H1 (cell line): Measurements from ENCODE around the gene ZNF764. TPM values are rescaled to one million over a fixed set of nuclear protein-coding genes. Genes with fewer than 3 reads are reported as not detected.

Experiments used
- ASH2L ChIP-seq: fragments of 200-600, 300-600 bp; sonication (generic); IDR thresholded peaks from one replicate; pipeline ENCODE4 v1.7.1; 2017; ENCODE audit warnings: low read length
- BACH1 ChIP-seq: IDR thresholded peaks from 2 replicates; pipeline ENCODE4 v1.6.1; 2012; ENCODE audit warnings: low read length, improper control_type of control experiment
- BRCA1 ChIP-seq: IDR thresholded peaks from 2 replicates; pipeline ENCODE4 v1.6.1; 2012; ENCODE audit warnings: low read depth, low read length, improper control_type of control experiment
- CHD1 ChIP-seq: IDR thresholded peaks from 2 replicates; pipeline ENCODE4 v1.6.1; 2012; ENCODE audit warnings: low read depth, low read length, improper control_type of control experiment
- CHD2 ChIP-seq: IDR thresholded peaks from 2 replicates; pipeline ENCODE4 v1.6.1; 2012; ENCODE audit warnings: low read length, improper control_type of control experiment
- EP300 ChIP-seq, 2 experiments: IDR thresholded peaks; 1 replicate in 1 of 2; 2 replicates in 1 of 2; pipeline ENCODE4 v1.6.1; 2011 to 2012; ENCODE audit warnings: low read depth in 2 of 2, low read length in 2 of 2, mild to moderate bottlenecking in 2 of 2, borderline replicate concordance in 1 of 2, inconsistent platforms in 1 of 2, moderate library complexity in 1 of 2
- FOSL1 ChIP-seq: IDR thresholded peaks from 2 replicates; pipeline ENCODE4 v1.6.1; 2011; ENCODE audit warnings: mild to moderate bottlenecking, low read depth, low read length, moderate library complexity; ENCODE audit not compliant: insufficient read depth
- HDAC2 ChIP-seq, 2 experiments: fragments of 300-600 bp in 1 of 2; sonication (generic) in 1 of 2; IDR thresholded peaks; 2 replicates each; pipeline ENCODE4 v1.6.1; 2011 to 2012; ENCODE audit warnings: low read depth in 2 of 2, low read length in 2 of 2, mild to moderate bottlenecking in 2 of 2, moderate library complexity in 2 of 2, borderline replicate concordance in 1 of 2, inconsistent platforms in 1 of 2
- HDAC6 ChIP-seq: IDR thresholded peaks from one replicate; pipeline ENCODE4 v1.7.1; 2012; ENCODE audit warnings: low read depth, mild to moderate bottlenecking, inconsistent platforms, low read length, moderate library complexity
- JUN ChIP-seq: IDR thresholded peaks from 2 replicates; pipeline ENCODE4 v1.6.1; 2011; ENCODE audit warnings: low read depth, mild to moderate bottlenecking, improper control_type of control experiment, low read length
- MAFK ChIP-seq: IDR thresholded peaks from 2 replicates; pipeline ENCODE4 v1.6.1; 2012; ENCODE audit warnings: low read depth, mild to moderate bottlenecking, improper control_type of control experiment, low read length
- NANOG ChIP-seq: IDR thresholded peaks from 2 replicates; pipeline ENCODE4 v1.6.1; 2011; ENCODE audit warnings: low read length, low read depth, mild to moderate bottlenecking, inconsistent platforms; ENCODE audit not compliant: insufficient read depth, poor library complexity, severe bottlenecking
- NRF1 ChIP-seq: IDR thresholded peaks from 2 replicates; pipeline ENCODE4 v1.6.1; 2011; ENCODE audit warnings: mild to moderate bottlenecking, low read depth, low read length, improper control_type of control experiment
- PHF8 ChIP-seq: fragments of 200-600 bp; sonication (generic); conservative IDR thresholded peaks from 2 replicates; pipeline ENCODE4 v1.7.1; 2012; ENCODE audit warnings: low read depth, mild to moderate bottlenecking, inconsistent platforms, low read length, moderate library complexity
- POLR2A ChIP-seq, 2 experiments: IDR thresholded peaks; 1 replicate in 1 of 2; 2 replicates in 1 of 2; pipeline ENCODE4 v1.6.1; 2011; ENCODE audit warnings: low read depth in 2 of 2, low read length in 2 of 2, mild to moderate bottlenecking in 2 of 2; ENCODE audit errors: control extremely low read depth in 1 of 2
- POLR2AphosphoS5 ChIP-seq: IDR thresholded peaks from 2 replicates; pipeline ENCODE4 v1.6.1; 2011; ENCODE audit warnings: low read depth, low read length
- POU5F1 ChIP-seq: IDR thresholded peaks from 2 replicates; pipeline ENCODE4 v1.6.1; 2011; ENCODE audit warnings: low read depth, mild to moderate bottlenecking, low read length, moderate library complexity
- RBBP5 ChIP-seq: IDR thresholded peaks from 2 replicates; pipeline ENCODE4 v1.7.1; 2012; ENCODE audit warnings: low read depth, mild to moderate bottlenecking, inconsistent platforms, low read length, moderate library complexity, borderline replicate concordance
- RXRA ChIP-seq: IDR thresholded peaks from 2 replicates; pipeline ENCODE4 v1.6.1; 2011; ENCODE audit warnings: low read depth, mild to moderate bottlenecking, low read length, moderate library complexity; ENCODE audit not compliant: insufficient read depth
- TAF1 ChIP-seq: IDR thresholded peaks from 2 replicates; pipeline ENCODE4 v1.6.1; 2011; ENCODE audit warnings: mild to moderate bottlenecking, low read depth, low read length
- TAF7 ChIP-seq: optimal IDR thresholded peaks from 2 replicates; pipeline ENCODE3; 2011; ENCODE audit warnings: low read depth, mild to moderate bottlenecking, inconsistent platforms, low read length, moderate library complexity, borderline replicate concordance
- TBP ChIP-seq: IDR thresholded peaks from 2 replicates; pipeline ENCODE4 v1.6.1; 2011; ENCODE audit warnings: low read depth, low read length, improper control_type of control experiment
- TEAD4 ChIP-seq: IDR thresholded peaks from 2 replicates; pipeline ENCODE4 v1.6.1; 2012; ENCODE audit warnings: low read depth, low read length, inconsistent platforms, mixed read lengths
- YY1 ChIP-seq: IDR thresholded peaks from 2 replicates; pipeline ENCODE4 v1.6.1; 2011; ENCODE audit warnings: low read depth, mild to moderate bottlenecking, low read length
- polyA plus RNA-seq, 7 experiments: library from polyadenylated mRNA; depleted of rRNA in 3 of 7; stranded (reverse) in 5 of 7; unstranded in 2 of 7; fragments of >200 nt in 5 of 7; fragments of 200-250 nt in 2 of 7; gene quantifications; 1 replicate in 5 of 7; 2 replicates in 1 of 7; 4 replicates in 1 of 7; pipeline versions ENCODE4 v1.2.1 to v1.2.3, GENCODE V29; 2011 to 2013; ENCODE audit warnings: missing spikeins in 2 of 7, mixed read lengths in 2 of 7
- total RNA-seq: library from RNA; stranded (reverse); fragmentation: NEBNext Ultra II Directional; extraction: Animal tissue kit (Norgen Biotek cat#: 25700); gene quantifications from 2 replicates; pipeline ENCODE4 v1.2.1, GENCODE V29; 2021
- TF ChIP-seq, protein P1 (sequence below): IDR thresholded peaks from 2 replicates; pipeline ENCODE4 v1.6.1; 2012; ENCODE audit warnings: inconsistent platforms

ZNF764 gene
- total and polyA plus RNA-seq, 2 of the 8 experiments (the other 6 are each of a cell fraction or from before 2014, with no cell fraction given): 5.7 to 7.7 TPM

DNA sequence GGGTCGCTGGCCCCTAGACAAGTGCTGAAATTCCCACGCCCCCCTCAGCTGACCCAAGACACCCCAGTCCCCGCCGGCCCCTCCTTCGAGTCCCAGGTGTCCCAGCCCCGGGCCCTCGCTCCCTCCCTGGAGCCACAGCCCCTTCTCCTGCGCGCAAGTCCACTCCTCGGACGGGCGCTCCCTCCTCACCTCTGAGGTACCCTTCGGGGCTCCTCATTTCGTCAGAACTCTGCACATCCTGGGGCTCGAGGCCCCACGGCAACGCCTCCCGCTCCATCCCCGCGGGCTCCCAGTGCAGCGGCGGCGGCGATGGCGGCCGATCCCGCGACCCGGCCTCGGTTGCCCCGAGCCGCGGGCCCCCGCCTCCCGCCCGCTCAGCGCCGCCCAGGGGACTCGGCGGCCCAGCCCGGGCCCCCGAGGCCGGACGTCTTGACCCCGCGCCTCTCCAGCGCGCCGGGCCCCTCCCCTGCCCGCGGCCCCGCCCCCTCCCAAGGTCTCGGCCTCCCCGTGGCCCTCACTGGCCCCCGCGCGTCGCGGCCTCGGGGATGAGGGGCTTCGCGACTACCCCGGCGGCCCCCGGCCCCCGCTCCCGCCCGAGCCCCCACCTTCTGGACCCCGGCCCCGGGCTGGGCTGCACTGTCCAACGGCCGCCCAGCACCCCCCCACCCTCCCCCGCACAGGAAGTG is 31.9 kb downstream of the ZNF764 start, which contains the start of gene ZNF768 (continued):
- TF ChIP-seq YY1 (no peak; the same call in 1 of the 2 replicates), BRCA1 (no peak), TEAD4 (0 out of 2 replicates have a peak, but pooled peaks have one; percentile 5), TBP (peak; percentile 26; the same call in 1 of the 2 replicates), POU5F1 (no peak), EP300 (IDR thresholded peaks at IDR 0.05; ENCODE audit: borderline replicate concordance in 1 of 2, low read depth in 2 of 2, low read length in 2 of 2) (no peak), MAFK (no peak), BACH1 (0 out of 2 replicates have a peak, but pooled peaks have one; percentile 7), JUN (no peak), NANOG (no peak), POLR2AphosphoS5 (0 out of 2 replicates have a peak, but pooled peaks have one; percentile 24), TAF1 (peak; percentile 56), HDAC6 (no peak), TAF7 (peak; percentile 43), POLR2A (IDR thresholded peaks at IDR 0.05; ENCODE audit: control extremely low read depth in 1 of 2, low read depth in 2 of 2, low read length in 2 of 2) (no peak), CHD1 (no peak), FOSL1 (no peak), RXRA (no peak), RBBP5 (no peak; the same call in 1 of the 2 replicates), PHF8 (peak; percentile 58), NRF1 (no peak), ASH2L (no peak), HDAC2 (IDR thresholded peaks at IDR 0.05; ENCODE audit: borderline replicate concordance in 1 of 2, low read depth in 2 of 2, low read length in 2 of 2) (no peak; a peak in 1 of 4 replicates), CHD2 (no peak)
- TF ChIP-seq, protein P1, sequence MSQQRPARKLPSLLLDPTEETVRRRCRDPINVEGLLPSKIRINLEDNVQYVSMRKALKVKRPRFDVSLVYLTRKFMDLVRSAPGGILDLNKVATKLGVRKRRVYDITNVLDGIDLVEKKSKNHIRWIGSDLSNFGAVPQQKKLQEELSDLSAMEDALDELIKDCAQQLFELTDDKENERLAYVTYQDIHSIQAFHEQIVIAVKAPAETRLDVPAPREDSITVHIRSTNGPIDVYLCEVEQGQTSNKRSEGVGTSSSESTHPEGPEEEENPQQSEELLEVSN: no peak
